Left hindlimb (tissue), 1 donor: ENCODE results near the gene PROSER3.
"Not testable (repeated sequence)": the region's sequence is repeated elsewhere in the genome, so short reads cannot be mapped to it uniquely, and the experiment has no call there.

ENCODE experiments used
- DNase-seq: peaks from one replicate; pipeline ENCODE4 v3.0.0-alpha.2; 2018

The PROSER3 gene

GRCh38 chr19:35755550-35756376 lies 2.2 kb upstream of the PROSER3 start:
- DNase-seq = peak; percentile 89

- peak; percentile 84 for DNase-seq
Observed at GRCh38 chr19:35756377-35757230, 1.4 kb upstream of the PROSER3 start, which contains the start of gene HSPB6. Gene HSPB6, minus strand, starts transcription at chr19:35757029. Its CDS starts 21 bp downstream, at chr19:35757008.

DNA sequence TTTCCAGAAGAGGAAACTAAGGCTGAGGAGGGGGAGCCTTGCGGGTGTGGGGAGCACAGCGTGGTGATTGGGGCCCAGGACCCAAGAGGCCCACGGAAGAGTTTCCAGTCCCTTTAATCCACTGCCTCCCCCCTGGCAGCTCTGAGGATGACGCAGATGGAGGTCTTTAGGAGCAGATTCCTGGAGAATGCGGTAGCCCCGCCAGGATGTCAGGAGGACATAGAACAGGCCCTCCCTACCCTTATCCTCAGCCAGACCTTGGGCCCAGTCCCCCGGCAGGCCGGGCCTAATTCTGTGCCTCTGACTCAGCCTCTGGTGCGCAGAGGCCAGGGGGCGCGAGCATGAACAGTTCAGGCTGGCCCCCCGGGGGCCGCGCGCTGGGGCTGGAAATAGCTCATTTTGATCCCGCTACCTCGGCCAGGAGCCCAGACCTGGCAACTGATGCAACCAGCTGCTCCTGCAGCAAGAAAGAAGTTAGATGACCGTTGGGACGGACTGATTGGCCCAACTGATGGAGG lies 686 bp upstream of the PROSER3 start:
- DNase-seq = peak; percentile 96

- DNase-seq = no peak
Observed at GRCh38 chr19:35759697-35760096, 1.7 kb downstream of the PROSER3 start.

DNA sequence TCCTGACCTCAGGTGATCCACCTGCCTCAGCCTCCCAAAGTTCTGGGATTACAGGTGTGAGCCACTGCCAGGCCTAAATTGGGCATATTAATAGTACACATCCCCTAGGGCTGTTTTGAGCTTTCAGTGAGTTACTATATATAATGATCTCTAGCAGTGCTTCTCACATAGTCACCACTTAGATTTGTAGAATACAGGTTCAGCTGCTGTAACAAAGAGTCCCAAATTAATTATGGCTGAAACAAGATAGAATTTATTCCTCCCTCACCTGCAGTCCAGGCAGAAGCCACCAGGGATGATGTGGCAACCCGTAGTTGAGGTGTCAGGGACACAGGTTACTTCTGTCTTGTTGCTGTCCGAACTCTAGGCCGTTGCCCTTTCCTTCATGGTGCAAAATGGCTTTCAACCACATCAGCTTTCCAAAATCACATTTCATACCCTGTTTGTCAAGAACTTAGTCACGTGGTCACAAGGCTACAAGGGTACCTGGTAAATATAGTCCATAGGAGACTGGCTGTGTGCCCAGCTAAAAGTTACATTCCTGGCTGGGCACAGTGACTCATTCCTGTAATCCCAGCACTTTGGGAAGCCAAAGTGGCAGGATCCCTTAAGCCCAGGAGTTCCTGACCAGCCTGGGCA lies 2.9 kb downstream of the PROSER3 start:
- no peak for DNase-seq

- no peak for DNase-seq
Observed at GRCh38 chr19:35764432-35765315, 6.7 kb downstream of the PROSER3 start.

DNA sequence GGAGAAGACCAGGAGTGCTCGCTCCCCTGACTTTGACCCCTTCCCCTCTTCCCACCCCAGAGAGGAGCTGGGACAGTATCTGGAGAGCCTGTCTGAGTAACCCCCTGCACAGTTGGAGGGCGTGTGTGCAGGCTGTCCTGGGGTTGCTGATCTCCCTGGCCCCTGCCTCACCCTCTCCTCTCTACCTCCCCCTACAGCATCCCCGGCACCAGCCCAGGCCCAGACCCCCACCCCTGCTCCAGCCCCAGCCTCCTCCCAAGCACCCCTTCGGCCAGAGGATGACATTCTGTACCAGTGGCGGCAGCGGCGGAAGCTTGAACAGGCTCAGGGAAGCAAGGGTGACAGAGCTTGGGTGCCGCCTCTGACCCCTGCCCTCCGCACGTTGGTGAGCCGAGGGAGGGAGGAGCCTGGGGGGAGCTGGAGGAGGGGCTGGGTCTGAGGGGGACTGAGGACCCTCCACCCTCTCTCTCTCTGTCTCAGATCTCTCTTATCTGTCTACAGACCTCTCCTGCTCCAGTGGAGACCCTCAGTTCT lies 8.7 kb downstream of the PROSER3 start:
- DNase-seq = no peak

DNA sequence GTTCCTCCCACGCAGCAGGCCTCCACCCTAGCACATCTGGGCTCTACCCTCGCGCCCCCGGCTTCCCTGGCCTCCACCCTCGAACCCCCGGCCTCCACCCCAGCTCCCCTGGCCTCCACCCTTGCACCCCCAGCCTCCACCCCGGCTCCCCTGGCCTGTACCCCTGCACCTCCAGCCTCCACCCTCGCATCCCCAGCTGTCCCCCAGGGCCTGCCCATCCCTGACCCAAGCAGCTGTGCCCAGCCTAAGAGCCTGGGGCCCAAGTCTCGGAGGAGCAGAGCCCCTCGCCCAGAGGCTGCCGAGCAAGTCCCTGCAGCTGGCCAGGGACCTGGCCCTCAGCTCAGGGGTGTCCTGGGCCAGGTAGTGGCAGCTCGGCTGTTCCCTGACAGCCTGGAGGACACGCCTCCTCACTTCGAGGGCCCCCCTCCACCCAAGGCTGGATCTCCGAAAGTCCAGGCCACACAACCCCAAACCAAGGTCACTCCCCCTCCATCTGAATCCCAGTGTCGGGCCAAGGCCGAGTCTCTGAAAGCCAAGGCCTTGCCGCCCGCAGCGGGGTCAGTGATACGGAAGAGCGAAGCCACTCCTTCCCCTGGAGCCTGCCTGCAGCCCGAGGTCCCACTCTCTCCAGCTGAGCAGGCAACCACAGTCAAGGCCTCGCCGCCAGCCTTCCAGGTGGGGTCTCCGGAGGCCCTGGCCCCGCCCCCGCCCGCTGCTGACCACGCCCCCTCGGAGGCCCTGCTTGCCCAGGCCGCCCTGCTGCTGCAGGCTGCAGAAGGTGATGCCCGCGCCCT lies 9.5 kb downstream of the PROSER3 start:
- no peak for DNase-seq

GRCh38 chr19:35768082-35768421 lies 10.1 kb downstream of the PROSER3 start:
- DNase-seq = no peak

GRCh38 chr19:35772362-35772761 lies 14.4 kb downstream of the PROSER3 start:
- DNase-seq = not testable (repeated sequence)

GRCh38 chr19:35773020-35773806 lies 15.2 kb downstream of the PROSER3 start:
- no peak for DNase-seq

DNA sequence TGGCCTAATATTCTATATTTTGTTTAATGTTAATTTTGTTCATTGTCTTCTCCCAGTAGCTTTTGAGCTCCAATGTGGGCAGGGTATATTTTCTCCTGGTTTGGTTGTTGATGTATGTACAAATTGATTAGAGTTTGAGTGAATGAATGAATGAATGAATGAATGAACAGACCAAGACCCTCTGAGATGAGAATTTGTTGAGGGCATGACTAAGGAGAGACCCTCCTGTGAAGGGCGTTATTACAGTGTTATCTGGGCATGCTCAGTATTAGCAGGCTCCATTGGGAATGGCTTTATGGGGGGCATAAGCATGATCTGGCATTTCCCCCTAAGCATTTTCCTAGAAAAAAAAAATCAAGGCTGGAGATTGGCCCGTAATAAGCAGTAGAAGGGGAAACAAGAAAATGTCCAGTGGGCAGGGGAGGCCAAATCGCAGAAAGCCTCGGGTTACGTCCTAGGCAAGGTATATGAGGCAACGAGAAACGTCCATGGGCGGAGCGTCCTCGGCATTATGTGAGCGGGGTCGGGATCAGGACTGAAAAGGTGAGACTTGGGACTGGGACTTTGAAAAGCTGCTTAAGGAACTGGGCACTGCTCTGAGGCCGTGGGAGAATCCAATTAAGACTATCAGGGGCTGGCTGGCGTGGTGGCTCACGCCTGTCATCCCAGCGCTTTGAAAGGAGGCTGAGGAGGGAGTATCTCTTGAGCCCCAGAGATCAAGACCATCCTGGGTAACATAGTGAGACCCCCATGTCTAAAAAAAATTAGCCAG lies 16.5 kb downstream of the PROSER3 start:
- peak; percentile 31 for DNase-seq

- no peak for DNase-seq
Observed at GRCh38 chr19:35775046-35775297, 17.0 kb downstream of the PROSER3 start.

- DNase-seq = peak; percentile 98
Observed at GRCh38 chr19:35775298-35776101, 17.5 kb downstream of the PROSER3 start, which contains the start of gene ARHGAP33. Gene ARHGAP33, plus strand, starts transcription at chr19:35775564. Its CDS starts 95 bp downstream, at chr19:35775659.

DNA sequence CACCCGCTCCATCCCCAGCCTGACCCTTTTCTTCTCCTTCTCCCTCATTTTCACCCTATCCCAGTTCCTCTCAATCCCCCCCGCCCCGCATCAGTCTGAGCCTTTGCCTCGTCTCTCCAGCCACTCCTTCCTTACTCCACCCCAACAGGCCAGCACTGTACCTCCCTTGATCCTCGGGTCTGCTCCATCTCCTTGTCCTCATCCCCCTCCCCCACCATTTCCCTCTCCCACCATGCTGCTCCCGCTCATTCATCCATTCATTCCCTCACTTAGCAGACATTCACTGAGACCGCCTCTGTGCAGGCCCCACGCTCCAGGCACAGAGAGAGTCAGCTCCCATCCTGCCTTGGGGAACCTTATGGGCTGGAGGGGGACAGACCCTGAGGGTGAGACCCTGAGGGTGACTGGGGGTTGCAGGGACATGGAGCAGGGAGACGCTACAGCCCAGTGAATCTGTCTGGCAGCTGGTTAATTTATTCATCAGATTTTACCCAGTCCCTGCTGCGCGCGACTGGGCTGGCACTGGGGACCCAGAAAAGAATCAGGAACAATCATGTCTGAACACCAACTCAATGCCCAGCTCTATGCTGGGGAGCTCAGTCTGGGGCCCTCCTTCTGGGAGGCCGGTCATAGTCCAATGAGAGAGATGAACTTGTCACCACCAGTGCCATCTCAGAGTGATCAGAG lies 18.3 kb downstream of the PROSER3 start:
- DNase-seq = peak; percentile 31

GRCh38 chr19:35777086-35777841 lies 19.3 kb downstream of the PROSER3 start:
- DNase-seq = peak; percentile 28

DNA sequence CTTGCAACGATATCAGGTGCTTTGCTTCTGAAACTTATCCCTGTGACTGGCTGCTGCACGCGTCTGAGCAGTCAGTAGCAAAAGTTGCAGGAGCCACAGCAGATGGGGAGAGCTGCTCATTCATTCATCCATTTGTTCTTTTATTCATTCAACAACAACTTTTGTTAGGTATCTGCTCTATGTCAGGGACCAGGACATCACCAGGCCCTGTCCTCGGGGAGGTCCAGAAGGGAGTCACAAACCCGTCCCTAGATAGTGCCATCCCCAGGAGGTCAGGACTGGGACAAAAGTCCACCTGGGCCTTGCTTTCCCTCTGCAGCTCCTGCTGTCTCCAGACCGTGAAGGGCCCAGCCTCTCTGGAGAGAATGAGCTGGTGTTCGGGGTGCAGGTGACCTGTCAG lies 20.0 kb downstream of the PROSER3 start:
- no peak for DNase-seq
